Kidney tubule cell (primary cell): ENCODE measurements around the gene MAST3.
"Not testable (repeated sequence)": the region's sequence is repeated elsewhere in the genome, so short reads cannot be mapped to it uniquely, and the experiment has no call there.

ENCODE experiments used
- DNase-seq: peaks from one replicate; pipeline ENCODE4 v3.0.0-alpha.2; 2018; ENCODE audit warnings: low spot score

MAST3 gene

GRCh38 chr19:18137657-18138339 lies 40.2 kb downstream of the MAST3 start:
- no peak for DNase-seq

GRCh38 chr19:18140473-18140872 lies 42.9 kb downstream of the MAST3 start:
- no peak for DNase-seq

DNA sequence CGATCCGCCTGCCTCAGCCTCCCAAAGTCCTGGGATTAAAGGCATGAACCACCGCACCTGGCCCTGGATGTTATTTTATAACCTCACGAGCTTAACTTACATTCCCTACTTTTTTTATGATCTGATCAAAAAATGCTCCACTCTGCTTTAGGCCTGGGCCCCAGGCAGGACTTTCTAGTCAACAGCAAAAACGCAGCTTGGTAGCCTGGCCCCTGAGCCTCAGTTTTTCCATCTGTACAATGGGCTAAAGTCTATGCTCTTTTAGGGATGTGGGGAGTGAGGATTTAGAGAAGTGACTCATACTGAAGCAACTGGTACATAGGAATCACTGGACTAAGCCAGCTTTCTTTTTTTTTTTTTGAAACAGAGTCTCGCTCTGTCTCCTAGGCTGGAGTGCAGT lies 43.5 kb downstream of the MAST3 start:
- DNase-seq, result no peak

DNA sequence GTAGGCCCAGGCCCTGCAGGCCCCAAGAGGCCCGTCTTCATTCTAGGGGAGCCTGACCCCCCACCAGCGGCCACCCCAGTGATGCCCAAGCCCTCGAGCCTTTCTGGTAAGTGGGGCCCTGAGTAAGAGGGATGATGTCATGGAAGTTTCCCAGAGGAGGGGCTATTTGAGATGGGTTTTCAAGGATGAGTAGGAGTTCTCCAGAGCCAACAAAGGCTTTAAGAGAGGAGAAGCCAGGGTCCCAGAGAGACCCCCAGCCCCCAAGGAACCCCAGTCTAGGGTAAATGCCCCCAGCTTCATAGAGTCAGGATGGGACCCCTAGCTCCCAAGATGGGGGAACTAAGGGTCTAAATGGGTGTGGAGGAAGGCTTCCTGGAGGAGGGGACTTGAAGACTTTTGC lies 46.3 kb downstream of the MAST3 start:
- no peak for DNase-seq

DNA sequence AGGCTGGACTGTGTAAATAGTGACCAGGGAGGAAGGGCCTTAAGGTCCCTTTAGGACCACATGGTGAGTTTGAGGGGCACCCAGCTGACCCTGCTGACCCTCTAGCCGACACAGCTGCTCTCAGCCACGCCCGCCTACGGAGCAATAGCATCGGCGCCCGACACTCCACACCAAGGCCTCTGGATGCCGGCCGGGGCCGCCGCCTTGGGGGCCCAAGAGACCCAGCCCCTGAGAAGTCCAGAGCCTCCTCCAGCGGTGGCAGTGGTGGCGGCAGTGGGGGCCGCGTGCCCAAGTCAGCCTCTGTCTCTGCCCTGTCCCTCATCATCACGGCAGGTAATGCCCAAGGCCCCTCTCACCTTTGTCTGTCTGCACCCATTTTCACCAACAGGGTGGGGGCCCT lies 46.8 kb downstream of the MAST3 start:
- DNase-seq, result no peak

DNA sequence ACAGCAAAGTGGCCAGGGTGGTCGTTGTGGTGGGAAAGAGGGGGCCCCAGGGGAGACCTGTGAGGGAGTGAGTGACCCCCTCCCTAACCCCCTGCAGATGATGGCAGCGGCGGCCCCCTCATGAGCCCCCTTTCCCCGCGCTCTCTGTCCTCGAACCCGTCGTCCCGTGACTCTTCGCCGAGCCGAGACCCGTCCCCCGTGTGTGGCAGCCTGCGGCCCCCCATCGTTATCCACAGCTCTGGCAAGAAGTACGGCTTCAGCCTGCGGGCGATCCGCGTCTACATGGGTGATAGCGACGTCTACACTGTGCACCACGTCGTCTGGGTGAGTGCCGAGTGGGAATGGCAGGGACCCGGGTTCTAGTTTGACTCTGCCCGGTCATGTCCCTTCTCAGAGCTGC lies 47.3 kb downstream of the MAST3 start:
- DNase-seq, result no peak

DNA sequence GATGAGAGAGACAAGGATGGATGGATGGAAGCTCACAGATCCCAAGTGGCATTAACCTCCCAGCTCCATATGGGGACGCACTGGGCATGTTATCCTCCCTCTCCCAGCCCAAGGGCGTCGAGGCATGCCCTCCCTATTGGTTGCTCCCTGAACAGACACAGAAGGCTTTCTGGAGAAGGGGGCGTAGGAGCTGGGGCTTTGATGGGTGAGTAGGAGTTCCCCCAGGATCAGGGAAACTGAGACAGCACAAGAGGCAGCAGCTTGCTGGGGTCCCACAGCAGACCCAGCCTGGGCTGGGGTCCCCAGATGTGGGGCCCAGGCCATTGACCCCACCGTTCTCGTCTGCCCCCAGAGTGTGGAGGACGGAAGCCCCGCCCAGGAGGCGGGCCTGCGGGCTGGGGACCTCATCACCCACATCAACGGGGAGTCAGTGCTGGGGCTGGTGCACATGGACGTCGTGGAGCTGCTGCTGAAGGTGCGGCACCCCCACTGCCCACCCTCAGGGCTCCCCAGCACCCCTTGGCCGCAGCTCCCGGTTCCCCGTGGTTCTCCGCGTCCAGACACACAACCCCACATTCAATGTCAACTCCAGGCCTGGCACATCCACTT lies 47.9 kb downstream of the MAST3 start:
- no peak for DNase-seq

DNA sequence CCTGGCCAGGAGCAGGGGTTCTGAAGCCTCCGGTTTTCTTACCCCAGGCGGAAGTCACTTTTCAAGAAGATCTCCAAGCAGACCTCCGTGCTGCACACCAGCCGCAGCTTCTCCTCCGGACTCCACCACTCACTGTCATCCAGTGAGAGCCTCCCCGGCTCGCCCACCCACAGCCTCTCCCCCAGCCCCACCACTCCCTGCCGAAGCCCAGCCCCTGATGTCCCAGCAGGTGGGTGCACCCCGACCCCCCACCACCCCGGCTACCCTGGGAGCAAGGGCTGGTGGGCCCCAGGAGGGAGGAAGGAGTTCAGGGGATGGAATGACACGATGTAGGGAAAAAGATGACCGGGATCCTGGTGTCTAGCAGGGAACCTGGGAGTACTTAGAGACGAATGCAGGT lies 49.8 kb downstream of the MAST3 start:
- no peak for DNase-seq

GRCh38 chr19:18149596-18149975 lies 52.0 kb downstream of the MAST3 start:
- DNase-seq, result no peak

DNA sequence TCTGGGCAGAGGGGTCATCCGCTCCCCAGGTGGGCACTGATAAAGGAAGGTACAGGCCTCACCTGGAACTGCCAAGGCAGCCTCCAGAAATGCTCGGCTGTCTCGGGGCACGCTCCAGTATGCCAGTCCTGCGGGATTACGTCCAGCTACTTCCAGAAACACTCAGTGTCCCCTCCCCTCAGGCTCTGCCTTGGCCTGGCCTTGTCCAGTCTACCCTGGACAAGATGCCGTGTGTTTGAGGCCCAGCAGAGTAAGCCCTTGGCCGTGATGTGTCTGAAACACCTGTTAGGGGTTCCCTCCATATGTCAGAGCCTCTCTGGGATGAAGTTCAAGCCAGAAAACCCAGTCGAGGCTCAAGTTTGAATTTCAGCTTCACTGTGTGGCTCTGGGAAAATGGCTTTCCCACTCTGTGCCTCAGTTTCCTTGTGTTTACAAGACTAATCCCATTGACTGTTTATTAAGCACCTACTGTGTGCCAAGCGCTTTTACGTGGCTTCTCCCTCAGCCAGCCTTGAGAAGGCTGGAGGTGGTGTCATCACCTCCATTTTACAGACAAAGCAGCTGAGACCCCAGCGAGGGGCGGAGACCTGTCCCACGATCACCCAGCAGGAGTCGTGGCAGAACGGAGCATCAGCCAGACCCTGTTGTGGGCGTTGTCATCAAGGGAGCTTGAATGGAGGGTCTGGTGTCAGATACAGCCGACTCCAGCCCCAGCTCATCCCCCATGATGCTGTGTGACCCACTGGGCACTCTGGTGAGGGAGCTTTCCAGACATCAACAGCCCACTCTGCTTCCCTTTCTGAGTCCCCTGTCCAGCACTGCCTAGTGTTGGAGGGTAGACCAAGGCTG lies 53.4 kb downstream of the MAST3 start:
- DNase-seq, result no peak

DNA sequence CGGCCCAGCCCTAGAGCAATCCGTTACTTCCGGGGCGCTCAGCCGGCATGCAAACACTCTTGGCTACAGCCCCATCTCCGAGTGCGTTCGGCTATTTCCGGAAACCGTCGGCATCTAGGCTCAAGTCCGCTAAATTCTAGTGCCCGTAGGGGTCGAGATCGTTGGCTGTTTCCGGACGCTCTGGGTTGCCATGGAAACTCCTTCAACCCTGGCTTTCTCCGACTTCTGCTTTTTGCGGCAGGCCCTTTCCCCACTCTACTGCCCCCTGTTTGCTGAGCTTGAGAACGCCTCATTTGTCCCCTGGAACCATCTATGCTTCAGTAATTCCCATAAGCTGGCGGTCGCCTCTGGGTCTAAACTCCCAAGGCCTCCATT lies 54.9 kb downstream of the MAST3 start:
- DNase-seq, result peak; percentile 97

GRCh38 chr19:18152817-18153555 lies 55.4 kb downstream of the MAST3 start, which contains the start of gene PIK3R2:
PIK3R2 (plus strand) TSS chr19:18153163; CDS start chr19:18155880, 2,717 bp downstream.
- DNase-seq, result peak; percentile 99

- DNase-seq, result no peak
These were observed 56.1 kb downstream of the MAST3 start for GRCh38 chr19:18153556-18154134.

DNA sequence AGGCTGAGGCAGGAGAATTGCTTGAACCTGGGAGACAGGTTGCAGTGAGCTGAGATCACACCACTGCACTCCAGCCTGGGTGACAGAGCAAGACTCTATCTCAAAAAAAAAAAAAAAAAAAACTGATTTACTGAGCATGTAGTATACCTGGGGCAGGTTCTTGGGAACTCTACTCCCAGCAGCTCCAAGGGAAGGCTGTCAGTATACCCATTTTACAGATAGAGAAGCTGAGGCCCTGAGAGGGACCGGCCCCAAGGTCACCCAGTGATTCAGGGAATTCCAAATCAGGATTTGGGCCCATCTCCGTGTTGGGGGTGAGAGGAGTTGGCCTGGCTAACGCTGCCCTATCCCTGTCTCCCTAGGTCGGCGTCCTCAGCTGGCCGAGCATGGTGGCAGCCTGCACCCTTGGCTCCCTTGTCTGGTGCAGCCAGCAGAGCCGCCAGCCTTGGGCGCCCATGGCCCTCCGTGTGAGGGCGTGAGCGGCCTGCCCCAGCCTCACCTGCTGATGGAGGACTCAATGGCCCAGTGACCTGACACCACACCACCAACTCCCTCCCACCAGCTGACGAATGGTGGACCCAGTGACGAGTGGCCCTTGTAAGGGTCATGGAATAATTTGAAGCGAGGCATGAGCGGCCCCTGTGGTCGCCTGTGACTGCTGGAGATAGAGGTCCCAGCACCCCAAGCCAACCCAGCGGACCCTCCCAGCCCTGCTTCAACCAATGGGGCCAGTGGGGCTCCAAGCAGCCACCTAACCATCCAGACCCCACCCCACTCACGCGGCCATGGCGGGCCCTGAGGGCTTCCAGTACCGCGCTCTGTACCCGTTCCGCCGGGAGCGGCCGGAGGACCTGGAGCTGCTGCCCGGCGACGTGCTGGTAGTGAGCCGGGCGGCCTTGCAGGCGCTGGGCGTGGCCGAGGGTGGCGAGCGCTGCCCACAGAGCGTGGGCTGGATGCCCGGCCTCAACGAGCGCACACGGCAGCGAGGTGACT lies 57.8 kb downstream of the MAST3 start:
- no peak for DNase-seq

DNA sequence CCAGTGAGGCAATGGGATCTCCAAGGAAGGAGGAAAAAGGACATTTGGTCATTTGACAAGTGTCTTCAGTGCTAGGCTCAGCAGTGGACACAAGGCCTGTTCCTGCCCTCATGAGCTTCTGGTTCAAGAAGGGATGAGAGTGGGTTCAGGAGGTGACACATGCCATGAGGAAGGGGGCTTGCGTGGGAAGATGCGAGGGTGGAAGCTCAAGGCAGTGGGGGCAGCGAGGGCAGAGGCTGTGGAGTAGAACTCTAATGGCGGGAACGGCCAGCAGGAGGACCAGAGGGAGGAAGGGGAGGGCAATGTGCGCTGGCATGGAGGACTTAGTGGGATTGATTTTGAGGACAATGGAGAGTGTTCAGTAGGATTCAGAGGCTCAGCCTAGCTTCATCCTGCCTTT lies 58.7 kb downstream of the MAST3 start:
- DNase-seq, result no peak

GRCh38 chr19:18156841-18157464 lies 59.4 kb downstream of the MAST3 start:
- peak; percentile 85 for DNase-seq

DNA sequence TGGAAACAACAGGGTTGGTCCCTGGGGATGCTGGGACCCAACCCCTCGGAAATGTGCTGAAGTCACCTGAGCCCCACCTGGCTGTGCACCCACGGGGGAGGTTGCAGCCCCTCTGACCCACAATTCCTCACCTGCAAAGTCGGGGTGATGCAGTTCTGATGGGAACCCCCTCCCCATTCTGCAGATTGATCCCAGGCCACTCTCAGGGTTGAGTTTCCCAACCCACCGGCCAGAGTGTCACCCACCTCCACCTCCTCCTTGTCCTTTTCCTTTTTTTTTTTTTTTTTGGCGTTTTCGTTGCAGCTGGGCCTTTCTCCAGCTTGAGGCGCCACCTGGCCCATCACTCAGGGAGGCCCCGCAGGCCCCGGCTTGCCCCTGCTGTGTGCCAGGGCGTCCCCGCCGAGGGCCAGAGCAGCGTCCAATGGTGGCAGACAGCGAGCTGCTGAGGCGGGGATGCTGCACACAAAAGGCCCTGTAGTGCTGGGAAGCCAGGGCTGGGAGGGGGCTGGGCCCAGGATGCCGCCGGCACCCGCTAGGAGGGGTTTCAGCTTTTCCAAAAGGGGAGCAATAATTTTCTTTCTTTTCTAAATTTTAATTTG lies 60.0 kb downstream of the MAST3 start:
- no peak for DNase-seq

GRCh38 chr19:18158467-18158866 lies 60.9 kb downstream of the MAST3 start:
- DNase-seq, result no peak

GRCh38 chr19:18159059-18159616 lies 61.6 kb downstream of the MAST3 start:
- not testable (repeated sequence) for DNase-seq

DNA sequence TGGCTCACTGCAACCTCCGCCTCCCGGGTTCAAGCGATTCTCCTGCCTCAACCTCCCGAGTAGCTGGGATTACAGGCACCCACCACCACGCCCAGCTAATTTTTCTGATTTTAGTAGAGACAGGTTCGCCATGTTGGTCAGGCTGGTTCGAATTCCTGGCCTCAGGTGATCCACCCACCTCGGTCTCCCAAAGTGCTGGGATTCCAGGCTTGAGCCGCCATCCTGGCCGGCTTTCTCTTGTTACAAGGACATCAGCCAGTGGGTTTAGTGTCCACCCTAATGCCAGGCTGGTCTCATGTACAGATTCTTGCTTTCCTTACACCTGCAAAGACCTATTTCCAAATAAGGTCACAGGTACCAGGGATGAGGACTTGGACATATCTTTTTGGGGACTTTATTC lies 62.2 kb downstream of the MAST3 start:
- no peak for DNase-seq
